B cell (primary cell): ENCODE data around the gene DGKB. TPM values are rescaled to one million over a fixed set of nuclear protein-coding genes. Genes with fewer than 3 reads are reported as not detected.

Experiments
- ATAC-seq: fragments of 200-7000 bp; cut with Tn5 transposase; one replicate; pipeline ENCODE4 v1.10.0; 2021; ENCODE audit warnings: low read depth, mild to moderate bottlenecking, moderate number of reproducible peaks, moderate library complexity
- CTCF ChIA-PET: fragments of 350-600 bp; sonication (Branson Sonifier 250); formaldehyde crosslinking; loops from one replicate; lab custom pipeline; 2021; ENCODE audit warnings: antibody characterized with exemption, inconsistent platforms; lab: Charles Lee
- POLR2A ChIA-PET: fragments of 350-600 bp; sonication (Branson Sonifier 250); formaldehyde crosslinking; loops from one replicate; lab custom pipeline; 2021; ENCODE audit warnings: antibody characterized with exemption; lab: Charles Lee
- DNase-seq: peaks from one replicate; pipeline ENCODE4 v3.0.0; 2013
- H2AFZ ChIP-seq: 2 replicates; pipeline ENCODE4 v1.6.1; 2012; ENCODE audit warnings: mild to moderate bottlenecking, low read depth, low read length; ENCODE audit not compliant: insufficient read depth, poor library complexity, severe bottlenecking
- H3K27ac ChIP-seq, 2 donors: 1 replicate in 1 of 2; 2 replicates in 1 of 2; pipeline ENCODE4 v1.5.1; 2012 to 2013; ENCODE audit warnings: low read length in 2 of 2, mild to moderate bottlenecking in 2 of 2, moderate library complexity in 1 of 2
- H3K27me3 ChIP-seq, 4 experiments: fragments of 200-600 bp in 1 of 4; sonication (generic) in 1 of 4; replicated peaks in 1 of 4; 1 replicate in 2 of 4; 2 replicates in 2 of 4; pipeline versions ENCODE4 v1.6.1 to v1.7.0; 2013 to 2016; ENCODE audit warnings: low read length in 3 of 4, mild to moderate bottlenecking in 2 of 4, mixed read lengths in 1 of 4, moderate library complexity in 1 of 4; ENCODE audit not compliant: insufficient read depth in 4 of 4, control insufficient read depth in 3 of 4; ENCODE audit errors: control extremely low read depth in 1 of 4
- H3K36me3 ChIP-seq, 2 experiments: replicated peaks in 1 of 2; 1 replicate in 1 of 2; 2 replicates in 1 of 2; pipeline versions ENCODE4 v1.6.1 to v1.7.1; 2013; ENCODE audit warnings: low read length in 1 of 2; ENCODE audit not compliant: insufficient read depth in 2 of 2, control insufficient read depth in 1 of 2; ENCODE audit errors: control extremely low read depth in 1 of 2, extremely low read depth in 1 of 2
- H3K4me1 ChIP-seq, 2 donors: fragments of 200-600 bp in 1 of 2; sonication (generic) in 1 of 2; 1 replicate in 1 of 2; 2 replicates in 1 of 2; pipeline versions ENCODE4 v1.5.1 to v1.6.1; 2013 to 2017; ENCODE audit warnings: low read length in 2 of 2; ENCODE audit not compliant: control insufficient read depth in 2 of 2, insufficient read depth in 2 of 2
- H3K4me2 ChIP-seq: replicated peaks from 2 replicates; pipeline ENCODE3; 2012; ENCODE audit warnings: mild to moderate bottlenecking, low read depth, low read length; ENCODE audit not compliant: poor library complexity, severe bottlenecking
- H3K4me3 ChIP-seq, 5 experiments: fragments of 200-600 bp in 1 of 5; sonication (generic) in 1 of 5; 1 replicate in 3 of 5; 2 replicates in 2 of 5; pipeline versions ENCODE4 v1.5.1 to v1.7.0; 2011 to 2016; ENCODE audit warnings: low read length in 4 of 5, mild to moderate bottlenecking in 4 of 5, low read depth in 2 of 5, control low read depth in 1 of 5, moderate library complexity in 1 of 5; ENCODE audit not compliant: insufficient read depth in 1 of 5; ENCODE audit errors: control extremely low read depth in 1 of 5, extremely low read depth in 1 of 5
- H3K79me2 ChIP-seq: fragments of 200-600 bp; sonication (generic); one replicate; pipeline ENCODE4 v1.6.0; 2016; ENCODE audit warnings: low read length; ENCODE audit not compliant: control insufficient read depth, insufficient read depth
- H3K9ac ChIP-seq: fragments of 200-600 bp; sonication (generic); 2 replicates; pipeline ENCODE4 v1.6.1; 2017; ENCODE audit warnings: mild to moderate bottlenecking, low read length, moderate library complexity
- H3K9me3 ChIP-seq, 3 donors: one replicate each; pipeline versions ENCODE4 v1.6.1 to v1.7.1; 2013; ENCODE audit warnings: low read length in 2 of 3; ENCODE audit not compliant: control insufficient read depth in 2 of 3, insufficient read depth in 1 of 3; ENCODE audit errors: control extremely low read depth in 1 of 3
- H4K20me1 ChIP-seq: 2 replicates; pipeline ENCODE4 v1.6.0; 2012; ENCODE audit warnings: mild to moderate bottlenecking, low read length; ENCODE audit not compliant: insufficient read depth, control insufficient read depth, poor library complexity, severe bottlenecking
- H3K27ac Mint-ChIP-seq: one replicate; pipeline ENCODE4 v1.8.0; 2021; ENCODE audit warnings: mixed read lengths
- H3K27me3 Mint-ChIP-seq: one replicate; pipeline ENCODE4 v1.8.0; 2021; ENCODE audit warnings: mixed read lengths
- H3K4me1 Mint-ChIP-seq: one replicate; pipeline ENCODE4 v1.8.0; 2021; ENCODE audit warnings: mixed read lengths
- H3K4me3 Mint-ChIP-seq: one replicate; pipeline ENCODE4 v1.8.0; 2021; ENCODE audit warnings: mixed read lengths
- H3K9me3 Mint-ChIP-seq: one replicate; pipeline ENCODE4 v1.8.0; 2022; ENCODE audit warnings: mixed read lengths; ENCODE audit not compliant: insufficient read depth
- CTCF ChIP-seq: fragments of 200-600 bp; IDR thresholded peaks from one replicate; pipeline ENCODE4 v1.8.0; 2022; ENCODE audit warnings: antibody characterized with exemption, mild to moderate bottlenecking
- EZH2 ChIP-seq: IDR thresholded peaks from 2 replicates; pipeline ENCODE4 v1.6.1; 2012; ENCODE audit warnings: borderline replicate concordance, low read depth, mild to moderate bottlenecking, moderate library complexity, low read length; ENCODE audit not compliant: insufficient read depth, poor library complexity, severe bottlenecking
- WGBS: methylation state at CpG from one replicate; pipeline ENCODE4 v1.1.5; 2013; ENCODE audit warnings: missing lambda C conversion rate; ENCODE audit not compliant: insufficient coverage; 5-methylcytosine and 5-hydroxymethylcytosine counted together
- intact Hi-C: fragments of 100-400 bp; cut with micrococcal nuclease; formaldehyde crosslinking; loops from one replicate; pipeline ENCODE4 v1.10.0; 2022
- polyA plus RNA-seq: library from polyadenylated mRNA; depleted of rRNA; stranded (reverse); fragments of >200 nt; gene quantifications from 2 replicates; pipeline ENCODE4 v1.2.3, GENCODE V29; 2012
- total RNA-seq, 2 donors: library from RNA; stranded (reverse); fragments of 120-200 nt in 1 of 2; gene quantifications; 1 replicate in 1 of 2; 2 replicates in 1 of 2; pipeline versions ENCODE4 v1.2.3 to v1.2.4, GENCODE V29; 2013 to 2022

Gene DGKB
- total and polyA plus RNA-seq, 2 donors (not counting 1 experiment from before 2014, with no cell fraction given) = not detected

- no peaks in the 10 kb centered on the region for H4K20me1 ChIP-seq
- no peaks in the 10 kb centered on the region for H3K4me1 Mint-ChIP-seq
- ChIA-PET CTCF (no interaction called here), POLR2A (no interaction called here)
- H3K9ac ChIP-seq = no peak overlapping the region
- H3K27ac ChIP-seq = no peak overlapping the region
- ATAC-seq (no peak), DNase-seq (no peak)
- no peaks in the 10 kb centered on the region for H3K27me3 ChIP-seq
- H3K79me2 ChIP-seq = no peaks in the 10 kb centered on the region
- H3K4me3 ChIP-seq = no peak overlapping the region
- no peak overlapping the region for H3K4me2 ChIP-seq
- H3K36me3 ChIP-seq = no peaks in the 10 kb centered on the region
- no peaks in the 10 kb centered on the region for H3K27me3 Mint-ChIP-seq
- H3K4me1 ChIP-seq = no peaks in the 10 kb centered on the region
- H3K27ac Mint-ChIP-seq = no peak overlapping the region
- 100% methylated on average over 1 of the region's 3 CpGs for WGBS
- TF ChIP-seq EZH2 (no peak), CTCF (no peak)
- H2AFZ ChIP-seq = no peak overlapping the region
- intact Hi-C loops = no loop called here
- H3K9me3 ChIP-seq = no peaks in the 10 kb centered on the region
- peaks cover 4% of the 10 kb centered on the region for H3K9me3 Mint-ChIP-seq
- H3K4me3 Mint-ChIP-seq = no peak overlapping the region
These were observed 577.8 kb downstream of the DGKB start for GRCh38 chr7:14324767-14325166.

- Mint-ChIP-seq H3K9me3 (peaks cover 4% of the 10 kb centered on the region), H3K4me1 (no peaks in the 10 kb centered on the region), H3K27me3 (no peaks in the 10 kb centered on the region), H3K4me3 (no peak overlapping the region), H3K27ac (no peak overlapping the region)
- no peak overlapping the region for H2AFZ ChIP-seq
- H3K4me1 ChIP-seq = no peaks in the 10 kb centered on the region
- H3K9ac ChIP-seq = no peak overlapping the region
- H3K4me2 ChIP-seq = no peak overlapping the region
- DNase-seq = no peak
- TF ChIP-seq EZH2 (no peak), CTCF (no peak)
- no peak for ATAC-seq
- no peaks in the 10 kb centered on the region for H3K79me2 ChIP-seq
- ChIA-PET POLR2A (no interaction called here), CTCF (no interaction called here)
- no peaks in the 10 kb centered on the region for H3K36me3 ChIP-seq
- no peak overlapping the region for H3K4me3 ChIP-seq
- no peaks in the 10 kb centered on the region for H3K9me3 ChIP-seq
- intact Hi-C loops = no loop called here
- WGBS = no CpG with 5 or more reads among the region's 2 CpGs
- no peak overlapping the region for H3K27ac ChIP-seq
- no peaks in the 10 kb centered on the region for H3K27me3 ChIP-seq
- no peaks in the 10 kb centered on the region for H4K20me1 ChIP-seq
These were observed 579.8 kb downstream of the DGKB start for GRCh38 chr7:14322724-14323123.
